Measurements from ENCODE around the gene LRP1B. TPM values are rescaled to one million over a fixed set of nuclear protein-coding genes. Genes with fewer than 3 reads are reported as not detected.
"Not testable (repeated sequence)": the region's sequence is repeated elsewhere in the genome, so short reads cannot be mapped to it uniquely, and the experiment has no call there.

Gene LRP1B
- total RNA-seq, 1 donor from 2014 or later, result not detected

- H3K9me3 Mint-ChIP-seq, result peaks cover 2% of the 10 kb centered on the region
Measured at GRCh38 chr2:141199711-141200110, 931.1 kb downstream of the LRP1B start.

GRCh38 chr2:141195087-141195486, 935.7 kb downstream of the LRP1B start:
- intact Hi-C loops (cut with micrococcal nuclease), result no loop called here
- Mint-ChIP-seq H3K4me1 (no peaks in the 10 kb centered on the region), H3K36me3 (ENCODE audit: low read depth) (no peaks in the 10 kb centered on the region), H3K27ac (no peak overlapping the region), H3K9me3 (peaks cover 3% of the 10 kb centered on the region), H3K27me3 (no peaks in the 10 kb centered on the region), H3K4me3 (no peak overlapping the region)
- DNase-seq (no peak), ATAC-seq (ENCODE audit: low read depth) (no peak)
- TF ChIP-seq CTCF (IDR thresholded peaks at IDR 0.05), result no peak
- POLR2A ChIA-PET, result no interaction called here
- CTCF ChIA-PET, result no interaction called here

More at GRCh38 chr2:141199711-141200110, 931.1 kb downstream of the LRP1B start:
- H3K36me3 Mint-ChIP-seq (ENCODE audit: low read depth), result no peaks in the 10 kb centered on the region
- ChIA-PET POLR2A (no interaction called here), CTCF (no interaction called here)
- ATAC-seq (ENCODE audit: low read depth) (no peak), DNase-seq (no peak)
- intact Hi-C loops (cut with micrococcal nuclease), result no loop called here
- TF ChIP-seq CTCF (IDR thresholded peaks at IDR 0.05), result no peak
- no peaks in the 10 kb centered on the region for H3K4me1 Mint-ChIP-seq
- H3K4me3 Mint-ChIP-seq, result no peak overlapping the region
- H3K27me3 Mint-ChIP-seq, result no peaks in the 10 kb centered on the region
- H3K27ac Mint-ChIP-seq, result no peak overlapping the region

GRCh38 chr2:141187075-141187439, 943.8 kb downstream of the LRP1B start:
- H3K27ac Mint-ChIP-seq, result no peak overlapping the region
- POLR2A ChIA-PET, result no interaction called here
- CTCF ChIA-PET, result no interaction called here
- DNase-seq (no peak), ATAC-seq (ENCODE audit: low read depth) (no peak)
- H3K27me3 Mint-ChIP-seq, result no peaks in the 10 kb centered on the region
- H3K36me3 Mint-ChIP-seq (ENCODE audit: low read depth), result no peaks in the 10 kb centered on the region
- H3K4me3 Mint-ChIP-seq, result no peak overlapping the region
- no peaks in the 10 kb centered on the region for H3K9me3 Mint-ChIP-seq
- intact Hi-C loops (cut with micrococcal nuclease), result no loop called here
- H3K4me1 Mint-ChIP-seq, result no peaks in the 10 kb centered on the region
- TF ChIP-seq CTCF (IDR thresholded peaks at IDR 0.05), result no peak

GRCh38 chr2:141186413-141187074, 944.3 kb downstream of the LRP1B start:
- Mint-ChIP-seq H3K4me3 (no peak overlapping the region), H3K36me3 (ENCODE audit: low read depth) (no peaks in the 10 kb centered on the region), H3K27ac (no peak overlapping the region), H3K9me3 (no peaks in the 10 kb centered on the region), H3K27me3 (no peaks in the 10 kb centered on the region), H3K4me1 (no peaks in the 10 kb centered on the region)
- intact Hi-C loops (cut with micrococcal nuclease), result no loop called here
- CTCF ChIA-PET, result no interaction called here
- POLR2A ChIA-PET, result no interaction called here
- no peak for DNase-seq
- no peak for TF ChIP-seq CTCF (IDR thresholded peaks at IDR 0.05)
- no peak for ATAC-seq (ENCODE audit: low read depth)

- no peak for DNase-seq
- Mint-ChIP-seq H3K9me3 (no peaks in the 10 kb centered on the region), H3K4me3 (no peak overlapping the region), H3K4me1 (no peaks in the 10 kb centered on the region), H3K36me3 (ENCODE audit: low read depth) (no peaks in the 10 kb centered on the region), H3K27me3 (no peaks in the 10 kb centered on the region), H3K27ac (no peak overlapping the region)
- ATAC-seq (ENCODE audit: low read depth), result no peak
- POLR2A ChIA-PET, result no interaction called here
- TF ChIP-seq CTCF (IDR thresholded peaks at IDR 0.05), result no peak
- CTCF ChIA-PET, result no interaction called here
- intact Hi-C loops (cut with micrococcal nuclease), result no loop called here
Measured at GRCh38 chr2:141182246-141182645, 948.6 kb downstream of the LRP1B start.

GRCh38 chr2:141169117-141169516, 961.7 kb downstream of the LRP1B start:
- POLR2A ChIA-PET; H3K27me3 Mint-ChIP-seq; intact Hi-C loops (cut with micrococcal nuclease); DNase-seq; H3K4me1 Mint-ChIP-seq; H3K36me3 Mint-ChIP-seq (ENCODE audit: low read depth); H3K27ac Mint-ChIP-seq; H3K4me3 Mint-ChIP-seq; ATAC-seq (ENCODE audit: low read depth); H3K9me3 Mint-ChIP-seq; CTCF ChIA-PET: not testable (repeated sequence)

Measured in activated B cell treated with CpG ODN at 0.5 μM for 24 hours (primary cell).